DOHH2 (cell line): Measurements from ENCODE around the gene SART1.

Experiments used
- H3F3A ChIP-seq: fragments of 200-600 bp; sonication (generic), shearing (Covaris generic); 2 replicates; pipeline ENCODE4 v1.6.0; 2016; ENCODE audit warnings: antibody characterized with exemption, mild to moderate bottlenecking; ENCODE audit not compliant: control insufficient read depth, insufficient read depth
- H3K27ac ChIP-seq: fragments of 200-600 bp; sonication (generic); 2 replicates; pipeline ENCODE4 v1.5.1; 2014; ENCODE audit warnings: low read depth, mild to moderate bottlenecking, low read length, moderate library complexity
- H3K27me3 ChIP-seq: fragments of 200-600 bp; sonication (generic); 2 replicates; pipeline ENCODE4 v1.6.1; 2014; ENCODE audit warnings: mild to moderate bottlenecking, low read length, mixed read lengths; ENCODE audit not compliant: control insufficient read depth
- H3K36me3 ChIP-seq: fragments of 200-600 bp; sonication (generic); 2 replicates; pipeline ENCODE4 v1.6.1; 2014; ENCODE audit warnings: mild to moderate bottlenecking, low read length, moderate library complexity, mixed read lengths; ENCODE audit not compliant: control insufficient read depth
- H3K4me1 ChIP-seq: fragments of 200-600 bp; sonication (generic); 2 replicates; pipeline ENCODE4 v1.6.1; 2014; ENCODE audit warnings: mild to moderate bottlenecking, low read length, mixed read lengths; ENCODE audit not compliant: control insufficient read depth
- H3K4me2 ChIP-seq: fragments of 200-600 bp; sonication (generic); 2 replicates; pipeline ENCODE4 v1.6.0; 2014; ENCODE audit warnings: mild to moderate bottlenecking, low read length, moderate library complexity
- H3K4me3 ChIP-seq: fragments of 200-600 bp; sonication (generic); 2 replicates; pipeline ENCODE4 v1.5.1; 2014; ENCODE audit warnings: mild to moderate bottlenecking, low read length, mixed read lengths
- H3K79me2 ChIP-seq: fragments of 200-600 bp; sonication (generic); 2 replicates; pipeline ENCODE4 v1.6.1; 2014; ENCODE audit warnings: mild to moderate bottlenecking, low read length, mixed read lengths; ENCODE audit not compliant: control insufficient read depth
- H3K9me2 ChIP-seq: fragments of 200-600 bp; sonication (generic); replicated peaks from 2 replicates; pipeline ENCODE4 v1.6.1; 2014; ENCODE audit warnings: mild to moderate bottlenecking, low read length, mixed read lengths; ENCODE audit not compliant: control insufficient read depth
- H3K9me3 ChIP-seq: fragments of 200-600 bp; sonication (generic); 2 replicates; pipeline ENCODE4 v1.6.1; 2014; ENCODE audit warnings: antibody characterized with exemption, low read length, mixed read lengths; ENCODE audit not compliant: control insufficient read depth, insufficient read depth
- H4K20me1 ChIP-seq: fragments of 200-600 bp; sonication (generic); 2 replicates; pipeline ENCODE4 v1.6.0; 2014; ENCODE audit warnings: low read depth, mild to moderate bottlenecking, antibody characterized with exemption, low read length, moderate library complexity; ENCODE audit not compliant: control insufficient read depth, insufficient read depth
- CTCF ChIP-seq: fragments of 200-600 bp; sonication (generic); IDR thresholded peaks from one replicate; pipeline ENCODE4 v1.5.1; 2014; ENCODE audit warnings: antibody characterized with exemption, mild to moderate bottlenecking, low read depth, low read length; ENCODE audit not compliant: poor library complexity, severe bottlenecking
- EZH2phosphoT487 ChIP-seq: fragments of 200-600 bp; sonication (generic); IDR thresholded peaks from 2 replicates; pipeline ENCODE4 v1.6.1; 2017; ENCODE audit warnings: borderline replicate concordance, mild to moderate bottlenecking, antibody characterized with exemption, low read length, moderate library complexity, mixed read lengths

SART1 gene

GRCh38 chr11:66026017-66026529 lies 64.5 kb downstream of the SART1 start, which contains the start of gene CATSPER1:
Gene CATSPER1 (minus strand): TSS chr11:66026479. CDS start chr11:66026379, 100 bp downstream.
- no peak for TF ChIP-seq EZH2phosphoT487
- no peak for TF ChIP-seq CTCF
- no peaks in the 10 kb centered on the region for H3F3A ChIP-seq
- H3K27me3 ChIP-seq: peaks cover 10% of the 10 kb centered on the region; the same call in 1 of the 2 replicates
- H3K79me2 ChIP-seq: no peaks in the 10 kb centered on the region
- H4K20me1 ChIP-seq: no peaks in the 10 kb centered on the region
- no peak within 1 kb of the TSS for H3K4me2 ChIP-seq
- no peaks in the 10 kb centered on the region for H3K9me3 ChIP-seq
- no peaks in the 10 kb centered on the region for H3K9me2 ChIP-seq
- peaks cover 5% of the 10 kb centered on the region; the same call in 1 of the 2 replicates for H3K4me1 ChIP-seq
- H3K27ac ChIP-seq: no peak within 1 kb of the TSS
- no peaks in the 10 kb centered on the region for H3K36me3 ChIP-seq
- no peak within 1 kb of the TSS for H3K4me3 ChIP-seq
